ENCODE results near the gene LRRC4C. TPM values are rescaled to one million over a fixed set of nuclear protein-coding genes. Genes with fewer than 3 reads are reported as not detected.
"Not testable (repeated sequence)": the region's sequence is repeated elsewhere in the genome, so short reads cannot be mapped to it uniquely, and the experiment has no call there.

The LRRC4C gene
- total RNA-seq, 1 donor from 2014 or later: not detected

- no peak for DNase-seq (ENCODE audit: low read depth, low spot score)
Observed at GRCh38 chr11:40253166-40253565, 1206.3 kb downstream of the LRRC4C start.

DNA sequence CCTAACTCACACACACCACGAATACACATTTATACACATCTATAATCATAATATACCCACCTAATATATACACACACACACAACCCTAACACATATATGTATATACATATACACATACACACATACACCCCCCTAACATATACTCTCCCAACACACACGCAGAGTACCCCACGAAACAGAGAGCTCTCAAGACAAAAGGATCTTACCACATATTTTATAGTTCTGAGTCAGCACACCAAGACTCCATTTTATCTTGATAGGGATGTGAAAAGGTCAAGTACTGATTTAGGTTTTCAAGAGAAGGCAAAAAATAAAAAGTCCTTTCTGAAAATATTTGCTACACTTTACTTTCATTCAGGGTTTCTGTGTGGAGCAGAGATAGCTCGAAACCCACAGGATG lies 1207.2 kb downstream of the LRRC4C start:
- no peak for DNase-seq (ENCODE audit: low read depth, low spot score)

- DNase-seq (ENCODE audit: low read depth, low spot score): no peak
Observed at GRCh38 chr11:40246983-40247382, 1212.5 kb downstream of the LRRC4C start.

- no peak for DNase-seq (ENCODE audit: low read depth, low spot score)
Observed at GRCh38 chr11:40241524-40242051, 1217.9 kb downstream of the LRRC4C start.

- DNase-seq (ENCODE audit: low read depth, low spot score): no peak
Observed at GRCh38 chr11:40240284-40240683, 1219.2 kb downstream of the LRRC4C start.

- no peak for DNase-seq (ENCODE audit: low read depth, low spot score)
Observed at GRCh38 chr11:40236526-40236925, 1222.9 kb downstream of the LRRC4C start.

DNA sequence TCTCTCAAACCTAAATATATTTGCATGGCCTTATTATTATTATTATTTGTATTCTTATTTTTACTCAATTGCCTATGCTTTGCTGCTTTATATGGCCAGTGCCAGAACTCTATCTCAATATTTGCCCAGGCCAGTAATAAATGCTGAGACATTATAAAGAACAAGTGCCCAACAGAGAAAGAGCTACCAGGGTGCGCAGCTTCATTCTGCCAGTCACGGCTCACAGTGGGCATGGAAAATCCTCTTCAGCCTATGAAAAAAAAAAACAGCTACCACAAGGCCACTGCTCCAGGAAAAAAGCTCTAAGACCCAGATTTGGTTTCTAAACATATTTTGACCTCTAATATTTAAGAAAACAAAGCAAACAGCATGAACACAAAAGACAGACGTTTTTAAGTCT lies 1223.6 kb downstream of the LRRC4C start:
- DNase-seq (ENCODE audit: low read depth, low spot score): no peak

DNA sequence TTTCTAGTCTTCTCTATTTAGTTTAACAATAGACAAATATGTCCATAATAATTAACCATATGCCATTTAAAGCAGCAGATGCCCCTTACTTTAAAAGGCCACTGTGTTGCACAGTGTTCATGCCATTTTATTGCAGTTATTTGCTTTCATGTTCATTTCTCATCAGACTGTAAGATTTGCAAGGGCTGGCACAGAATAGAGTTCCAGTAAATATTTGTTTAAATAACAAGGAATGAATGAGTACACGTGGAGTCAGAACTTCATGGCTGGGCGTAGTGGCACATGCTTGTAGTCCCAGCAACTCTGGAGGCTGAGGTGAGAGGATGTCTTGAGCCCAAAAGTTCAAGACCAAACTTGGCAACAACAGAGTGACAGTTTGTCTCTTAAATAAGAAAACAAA lies 1228.6 kb downstream of the LRRC4C start:
- DNase-seq (ENCODE audit: low read depth, low spot score): no peak

- DNase-seq (ENCODE audit: low read depth, low spot score): no peak
Observed at GRCh38 chr11:40228662-40229061, 1230.8 kb downstream of the LRRC4C start.

- DNase-seq (ENCODE audit: low read depth, low spot score): no peak
Observed at GRCh38 chr11:40227730-40228129, 1231.7 kb downstream of the LRRC4C start.

DNA sequence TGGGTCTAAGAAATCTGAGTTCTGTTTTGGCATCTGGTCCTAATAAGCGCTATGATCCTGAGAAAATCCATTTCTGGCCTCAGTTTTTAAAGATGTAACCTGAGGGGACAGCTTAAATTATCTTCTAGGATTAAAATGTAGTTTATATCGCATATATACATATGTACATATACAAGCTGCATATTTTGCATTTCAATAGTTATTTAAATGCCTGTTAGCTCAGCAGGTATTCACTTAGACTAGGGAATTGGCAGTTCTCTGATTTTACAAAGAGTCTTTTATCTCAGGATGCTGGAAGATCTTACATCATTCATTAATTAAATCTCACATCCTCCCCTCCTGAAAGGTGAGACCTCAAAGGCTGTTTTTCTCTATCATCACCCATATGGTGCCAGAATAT lies 1232.8 kb downstream of the LRRC4C start:
- DNase-seq (ENCODE audit: low read depth, low spot score): no peak

DNA sequence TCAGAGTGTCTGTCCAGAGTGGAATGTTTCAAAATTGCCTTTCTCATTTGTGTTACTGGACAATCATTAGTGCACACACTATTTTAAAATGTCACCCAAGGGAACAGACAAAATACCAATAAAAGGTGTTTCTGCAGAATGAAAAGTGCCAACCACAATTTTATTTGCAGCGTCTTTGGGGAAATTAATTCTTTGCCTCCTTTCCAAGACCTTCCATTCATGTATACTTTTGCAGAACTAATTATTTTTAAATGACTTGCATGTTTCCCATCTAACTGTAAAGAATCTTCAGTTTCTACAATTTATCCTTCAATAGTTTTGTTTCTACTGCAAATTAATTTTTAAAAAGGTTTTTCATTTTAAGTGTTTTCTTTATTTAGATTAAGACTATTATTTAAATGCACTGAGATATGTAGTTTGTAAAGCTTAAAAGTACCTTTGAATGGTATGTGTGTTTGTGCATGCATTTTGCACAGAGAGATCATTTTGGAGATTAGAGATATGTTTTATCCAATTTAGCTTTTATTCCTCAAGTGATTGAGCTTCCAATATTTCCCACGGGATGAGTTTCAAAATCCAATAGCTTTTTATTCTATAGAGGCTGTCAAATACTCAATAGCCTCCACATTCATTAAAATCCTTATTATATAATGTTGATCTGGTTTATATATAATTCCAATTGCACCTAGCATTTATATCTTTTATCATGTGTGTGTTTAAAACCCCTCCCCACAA lies 1235.7 kb downstream of the LRRC4C start:
- no peak for DNase-seq (ENCODE audit: low read depth, low spot score)

- no peak for DNase-seq (ENCODE audit: low read depth, low spot score)
Observed at GRCh38 chr11:40219401-40219800, 1240.1 kb downstream of the LRRC4C start.

DNA sequence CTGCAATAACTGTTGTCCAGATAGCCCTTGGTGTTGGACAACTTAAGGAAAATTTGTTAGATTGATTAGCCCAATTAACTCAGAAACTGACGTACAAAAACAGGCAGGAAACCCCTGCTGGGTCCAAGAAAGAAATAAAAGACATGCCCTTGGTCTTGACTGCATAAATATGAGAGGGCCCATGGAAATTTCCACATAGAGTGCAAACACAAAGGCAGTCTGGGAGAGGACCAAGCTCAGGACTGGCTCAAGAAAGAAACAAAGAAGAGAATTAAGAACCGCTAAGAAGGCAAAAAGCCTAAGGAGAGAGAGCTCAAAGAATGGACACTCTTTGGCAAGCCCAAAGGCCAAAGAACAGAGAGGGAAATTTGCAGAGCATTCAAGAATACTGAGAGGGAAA lies 1243.9 kb downstream of the LRRC4C start:
- DNase-seq (ENCODE audit: low read depth, low spot score): no peak

DNA sequence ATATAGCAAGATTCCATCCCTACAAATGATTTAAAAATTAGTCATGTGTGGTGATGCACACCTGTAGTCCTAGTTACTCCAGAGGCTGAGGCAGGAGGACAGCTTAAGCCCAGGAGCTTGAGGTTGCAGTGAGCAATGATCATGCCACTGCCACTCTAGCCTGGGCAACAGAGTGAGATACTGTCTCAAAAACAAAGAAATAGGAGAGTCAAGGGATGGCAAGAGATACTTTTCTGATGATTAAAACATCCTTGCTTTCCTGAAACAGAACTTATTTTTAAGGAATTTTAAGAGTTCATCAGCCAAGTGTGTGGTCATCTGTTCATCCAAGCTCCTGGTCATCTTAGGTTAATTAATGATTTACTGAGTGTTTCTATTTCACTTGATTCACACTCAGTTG lies 1252.0 kb downstream of the LRRC4C start:
- no peak for DNase-seq (ENCODE audit: low read depth, low spot score)

GRCh38 chr11:40204228-40204627 lies 1255.2 kb downstream of the LRRC4C start:
- no peak for DNase-seq (ENCODE audit: low read depth, low spot score)

DNA sequence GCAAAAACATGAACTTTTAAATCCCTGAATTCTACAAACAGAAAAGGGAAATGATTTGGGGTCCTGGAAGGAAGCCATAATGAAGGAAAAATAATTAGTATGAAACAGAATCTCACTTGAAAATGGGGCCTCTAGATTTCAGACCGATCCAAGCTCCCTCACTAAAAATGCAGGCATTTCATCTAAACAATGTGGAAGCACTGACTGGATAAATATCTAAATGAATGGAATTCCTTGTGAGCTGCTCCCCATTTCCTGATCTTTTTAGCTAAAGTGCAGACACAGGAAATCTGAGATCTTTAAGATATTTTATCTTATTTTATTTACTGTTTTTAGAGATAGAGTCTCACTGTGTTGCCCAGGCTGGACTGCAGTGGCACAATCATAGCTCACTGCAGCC lies 1255.8 kb downstream of the LRRC4C start:
- no peak for DNase-seq (ENCODE audit: low read depth, low spot score)

DNA sequence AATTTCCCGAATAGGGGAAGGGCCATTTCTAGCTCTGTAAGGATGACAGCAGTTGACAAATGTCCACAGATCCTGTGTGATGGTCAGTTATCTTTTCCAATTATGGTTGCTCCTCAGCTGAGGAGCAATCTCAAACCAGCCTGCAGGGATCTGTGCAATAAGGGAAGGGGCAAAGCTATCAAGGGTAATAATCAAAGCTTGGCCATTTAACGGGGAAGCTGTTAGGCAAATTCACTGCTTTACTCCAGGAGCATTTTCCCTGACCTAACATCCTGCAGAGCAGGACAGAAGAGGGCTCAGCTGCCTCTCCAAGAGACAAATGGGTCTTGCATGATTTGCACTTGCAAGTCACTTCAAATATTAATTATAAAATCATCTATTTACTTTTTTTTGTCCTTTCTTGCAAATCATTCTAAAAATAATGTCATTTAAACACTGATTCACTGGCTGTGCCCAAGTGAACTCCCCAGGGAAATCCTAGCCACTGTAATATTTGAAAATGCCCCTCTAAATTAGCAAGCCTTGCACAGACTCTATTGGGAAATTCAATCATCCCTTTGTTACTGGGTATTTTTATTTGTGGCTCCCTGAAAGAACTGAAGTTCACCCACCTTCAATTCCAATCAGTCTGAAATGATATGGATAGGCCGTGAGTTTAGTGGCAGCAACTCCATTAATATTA lies 1256.7 kb downstream of the LRRC4C start:
- DNase-seq (ENCODE audit: low read depth, low spot score): no peak

DNA sequence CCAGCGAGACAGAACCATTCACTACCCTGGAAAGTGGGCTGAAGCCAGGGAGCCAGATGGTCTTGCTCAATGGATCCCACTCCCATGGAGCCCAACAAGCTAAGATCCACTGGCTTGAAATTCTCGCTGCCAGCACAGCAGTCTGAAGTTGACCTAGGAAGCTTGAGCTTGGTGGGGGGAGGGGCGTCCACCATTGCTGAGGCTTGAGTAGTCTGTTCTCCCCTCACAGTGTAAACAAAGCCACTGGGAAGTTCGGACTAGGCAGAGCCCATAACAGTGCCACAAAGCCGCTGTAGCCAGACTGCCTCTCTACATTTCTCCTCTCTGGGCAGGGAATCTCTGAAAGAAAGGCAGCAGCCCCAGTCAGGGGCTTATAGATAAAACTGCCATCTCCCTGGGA lies 1266.9 kb downstream of the LRRC4C start:
- DNase-seq (ENCODE audit: low read depth, low spot score): not testable (repeated sequence)

GRCh38 chr11:40190294-40190693 lies 1269.2 kb downstream of the LRRC4C start:
- DNase-seq (ENCODE audit: low read depth, low spot score): no peak

DNA sequence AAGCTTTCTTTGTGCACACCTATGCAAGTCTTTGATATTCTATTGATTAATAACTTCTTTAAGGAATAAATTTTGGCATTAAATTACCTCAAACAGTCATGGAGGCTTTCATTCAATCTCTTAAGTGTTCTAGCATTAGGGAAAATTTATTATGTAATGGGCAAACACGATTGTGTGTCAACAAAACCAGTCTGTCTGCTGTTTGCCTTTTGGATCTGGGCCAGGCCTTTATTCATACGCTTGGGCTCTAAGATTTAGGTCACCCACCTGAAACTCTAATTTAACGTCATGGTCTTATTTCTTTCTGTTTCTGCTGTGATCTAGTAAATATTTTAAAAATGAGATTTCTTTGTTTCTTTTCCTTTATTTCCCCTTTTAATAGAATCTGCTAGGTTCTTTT lies 1270.6 kb downstream of the LRRC4C start:
- DNase-seq (ENCODE audit: low read depth, low spot score): no peak

- DNase-seq (ENCODE audit: low read depth, low spot score): no peak
Observed at GRCh38 chr11:40187295-40187694, 1272.2 kb downstream of the LRRC4C start.

Measured in pulmonary artery endothelial cell (primary cell).